HCT116 (cell line): ENCODE data around the gene DLG5. TPM values are rescaled to one million over a fixed set of nuclear protein-coding genes. Genes with fewer than 3 reads are reported as not detected.

Source experiments
- ATAC-seq: fragments of 200-7000 bp; cut with Tn5 transposase; 2 replicates; pipeline ENCODE4 v1.9.1; 2020; ENCODE audit warnings: mild to moderate bottlenecking, moderate library complexity
- BruUV-seq: library from RNA; stranded (reverse); fragments of 400-500 nt; replicated peaks from 2 replicates; lab custom pipeline; 2021; lab: Mats Ljungman, UMichigan
- CTCF ChIA-PET: fragments of 300-600 bp; sonication (Branson Sonifier 250); formaldehyde crosslinking; loops from one replicate; lab custom pipeline; 2021; ENCODE audit warnings: antibody characterized with exemption; lab: Charles Lee
- POLR2A ChIA-PET: fragments of 300-600, 350-600 bp; sonication (Branson Sonifier 250); formaldehyde crosslinking; loops from one replicate; lab custom pipeline; 2021; ENCODE audit warnings: antibody characterized with exemption; lab: Charles Lee
- RAD21 ChIA-PET, 2 experiments: fragments of 300-600 bp; sonication (Branson Sonifier 250); formaldehyde crosslinking; loops; one replicate each; lab custom pipeline; 2023; ENCODE audit warnings: low total read pairs in 2 of 2; ENCODE audit not compliant: uncharacterized antibody in 2 of 2, unreplicated experiment in 2 of 2, low non-redundant PET in 1 of 2; lab: Charles Lee
- DNase-seq: peaks from one replicate; pipeline ENCODE4 v3.0.0-alpha.2; 2010; ENCODE audit warnings: low read depth, low spot score
- H2AFZ ChIP-seq: fragments of 200-600 bp; shearing (Covaris generic), sonication (generic); 2 replicates; pipeline ENCODE4 v1.6.1; 2017; ENCODE audit warnings: low read depth, mixed run types, mixed read lengths, antibody characterized with exemption, low read length; ENCODE audit not compliant: poor library complexity, severe bottlenecking
- H3K27ac ChIP-seq: 2 replicates; pipeline ENCODE4 v1.5.1; 2012; ENCODE audit warnings: low read depth, low read length
- H3K27me3 ChIP-seq: fragments of 200-600 bp; sonication (generic); 2 replicates; pipeline ENCODE4 v1.6.1; 2016; ENCODE audit warnings: mixed run types, low read length, mixed read lengths; ENCODE audit not compliant: insufficient read depth
- H3K36me3 ChIP-seq, 2 experiments: fragments of 200-500 bp in 1 of 2; fragments of 200-600 bp in 1 of 2; sonication (Bioruptor generic) in 1 of 2; sonication (generic) in 1 of 2; 2 replicates each; pipeline versions ENCODE4 v1.5.1 to v1.6.1; 2014 to 2016; ENCODE audit warnings: low read length in 2 of 2, inconsistent platforms in 1 of 2, mixed read lengths in 1 of 2, mixed run types in 1 of 2; ENCODE audit not compliant: insufficient read depth in 2 of 2, control insufficient read depth in 1 of 2
- H3K4me1 ChIP-seq, 2 experiments: fragments of 200-600 bp in 1 of 2; sonication (generic) in 1 of 2; 2 replicates each; pipeline versions ENCODE4 v1.5.1 to v1.6.1; 2012 to 2017; ENCODE audit warnings: low read length in 2 of 2, inconsistent platforms in 1 of 2, mild to moderate bottlenecking in 1 of 2, mixed read lengths in 1 of 2, mixed run types in 1 of 2, moderate library complexity in 1 of 2; ENCODE audit not compliant: insufficient read depth in 2 of 2, control insufficient read depth in 1 of 2
- H3K4me2 ChIP-seq: fragments of 200-600 bp; sonication (generic); 2 replicates; pipeline ENCODE4 v1.6.1; 2017; ENCODE audit warnings: mixed run types, low read length, mixed read lengths
- H3K4me3 ChIP-seq, 2 experiments: fragments of 200-600 bp in 1 of 2; sonication (generic) in 1 of 2; replicated peaks in 1 of 2; 2 replicates each; pipeline ENCODE4 v1.5.1; 2011 to 2016; ENCODE audit warnings: low read length in 2 of 2, control low read depth in 1 of 2, low read depth in 1 of 2, mild to moderate bottlenecking in 1 of 2, mixed read lengths in 1 of 2, mixed run types in 1 of 2
- H3K79me2 ChIP-seq: fragments of 200-600 bp; sonication (generic); 2 replicates; pipeline ENCODE4 v1.6.1; 2017; ENCODE audit warnings: mild to moderate bottlenecking, mixed run types, low read length, moderate library complexity, mixed read lengths; ENCODE audit not compliant: insufficient read depth
- H3K9ac ChIP-seq: fragments of 200-600 bp; sonication (generic); 2 replicates; pipeline ENCODE4 v1.6.1; 2016; ENCODE audit warnings: low read length, mixed read lengths
- H3K9me2 ChIP-seq: fragments of 200-600 bp; sonication (generic), shearing (Covaris generic); 2 replicates; pipeline ENCODE4 v1.6.1; 2017; ENCODE audit warnings: mixed run types, mild to moderate bottlenecking, moderate library complexity; ENCODE audit not compliant: insufficient read depth
- H3K9me3 ChIP-seq, 2 experiments: fragments of 200-500 bp in 1 of 2; fragments of 200-600 bp in 1 of 2; sonication (Bioruptor generic) in 1 of 2; sonication (generic) in 1 of 2; 2 replicates each; pipeline ENCODE4 v1.6.1; 2014 to 2017; ENCODE audit warnings: low read length in 2 of 2, mixed read lengths in 2 of 2, inconsistent platforms in 1 of 2, low read depth in 1 of 2, mild to moderate bottlenecking in 1 of 2, mixed run types in 1 of 2, moderate library complexity in 1 of 2; ENCODE audit not compliant: control insufficient read depth in 1 of 2, insufficient read depth in 1 of 2
- H4K20me1 ChIP-seq: fragments of 200-600 bp; sonication (generic), shearing (Covaris generic); 2 replicates; pipeline ENCODE4 v1.6.1; 2017; ENCODE audit warnings: mixed run types, mild to moderate bottlenecking, moderate library complexity; ENCODE audit not compliant: insufficient read depth
- CBX3 ChIP-seq: IDR thresholded peaks from 2 replicates; pipeline ENCODE4 v1.6.1; 2012; ENCODE audit warnings: low read depth
- CEBPB ChIP-seq: IDR thresholded peaks from 2 replicates; pipeline ENCODE4 v1.6.1; 2012; ENCODE audit warnings: low read depth
- EGR1 ChIP-seq: IDR thresholded peaks from 2 replicates; pipeline ENCODE4 v1.6.1; 2012; ENCODE audit warnings: low read depth
- ELF1 ChIP-seq: IDR thresholded peaks from 2 replicates; pipeline ENCODE4 v1.6.1; 2012; ENCODE audit warnings: low read depth, borderline replicate concordance
- EZH2phosphoT487 ChIP-seq: fragments of 200-600 bp; IDR thresholded peaks from 2 replicates; pipeline ENCODE4 v1.6.1; 2018; ENCODE audit warnings: antibody characterized with exemption, borderline replicate concordance
- JUND ChIP-seq: IDR thresholded peaks from 2 replicates; pipeline ENCODE4 v1.6.1; 2012
- POLR2A ChIP-seq: IDR thresholded peaks from 2 replicates; pipeline ENCODE4 v1.7.0; 2011; ENCODE audit warnings: borderline replicate concordance; ENCODE audit not compliant: insufficient read depth, insufficient read length; ENCODE audit errors: extremely low read depth
- RAD21 ChIP-seq: IDR thresholded peaks from 2 replicates; pipeline ENCODE4 v1.6.1; 2012; ENCODE audit warnings: low read depth, mild to moderate bottlenecking
- SIN3A ChIP-seq: IDR thresholded peaks from 2 replicates; pipeline ENCODE4 v1.6.1; 2012; ENCODE audit warnings: low read depth
- SRF ChIP-seq: IDR thresholded peaks from 2 replicates; pipeline ENCODE4 v1.6.1; 2012; ENCODE audit warnings: low read depth
- YY1 ChIP-seq: IDR thresholded peaks from 2 replicates; pipeline ENCODE4 v1.6.1; 2011; ENCODE audit warnings: low read length, low read depth, moderate library complexity, mild to moderate bottlenecking; ENCODE audit not compliant: insufficient replicate concordance; ENCODE audit errors: extremely low read depth
- ZFX ChIP-seq: fragments of 450-650 bp; IDR thresholded peaks from 2 replicates; pipeline ENCODE4 v1.6.1; 2017
- intact Hi-C: fragments of 100-400 bp; cut with micrococcal nuclease; formaldehyde crosslinking; loops from 2 replicates; pipeline ENCODE4 v1.10.0; 2022
- total RNA-seq: library from RNA; stranded (reverse); gene quantifications from one replicate; pipeline ENCODE4 v1.2.1, GENCODE V29; 2021; ENCODE audit not compliant: unreplicated experiment
- TF ChIP-seq, protein P1 (sequence below): IDR thresholded peaks from 2 replicates; pipeline ENCODE4 v1.6.1; 2012; ENCODE audit warnings: low read depth
- TF ChIP-seq, protein P2 (sequence below), 3 experiments: fragments of 200-600 bp in 1 of 3; sonication (generic) in 1 of 3; IDR thresholded peaks in 2 of 3; conservative IDR thresholded peaks in 1 of 3; 2 replicates each; pipeline ENCODE4 v1.5.1; 2012 to 2017; ENCODE audit warnings: low read depth in 2 of 3, low read length in 2 of 3, antibody characterized with exemption in 1 of 3, borderline replicate concordance in 1 of 3, control low read depth in 1 of 3, mild to moderate bottlenecking in 1 of 3, mixed read lengths in 1 of 3, mixed run types in 1 of 3, moderate library complexity in 1 of 3; ENCODE audit not compliant: insufficient read depth in 1 of 3
- TF ChIP-seq, protein P3 (sequence below): IDR thresholded peaks from 2 replicates; pipeline ENCODE4 v1.6.1; 2012

DLG5 gene
- total RNA-seq, 1 experiment from 2014 or later: 44.8 TPM

DNA sequence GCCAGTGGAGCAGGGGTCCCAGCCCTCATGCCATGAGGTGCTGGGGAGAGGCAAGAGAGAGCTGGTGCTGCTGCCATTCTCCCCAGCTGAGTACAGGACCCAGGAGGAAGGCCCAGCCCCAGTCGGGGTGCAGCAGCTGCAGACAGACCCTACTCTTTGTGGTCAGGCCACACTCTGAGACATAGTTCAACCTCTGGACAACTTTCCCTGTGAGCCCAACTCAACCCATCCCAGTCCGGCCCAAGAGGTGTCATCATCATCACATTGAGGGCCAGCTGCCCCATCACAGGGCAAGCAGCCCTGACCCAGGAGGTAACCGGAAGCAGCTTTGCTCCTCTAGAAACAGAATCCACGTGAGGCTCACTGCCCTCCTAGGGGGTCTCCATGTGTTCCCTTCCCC, 155.1 kb downstream of the DLG5 start:
- H3K79me2 ChIP-seq: no peaks in the 10 kb centered on the region
- CTCF ChIA-PET: no interaction called here
- no TSS peak for BruUV-seq

More for the DNA sequence above, 155.1 kb downstream of the DLG5 start:
- no peaks in the 10 kb centered on the region for H3K9me2 ChIP-seq
- H3K4me3 ChIP-seq: no peak overlapping the region
- H3K9ac ChIP-seq: no peak overlapping the region
- no peak for ATAC-seq
- TF ChIP-seq ELF1 (no peak), EZH2phosphoT487 (no peak), YY1 (no peak), CEBPB (no peak), SRF (no peak), POLR2A (no peak), EGR1 (no peak), CBX3 (no peak), ZFX (no peak), SIN3A (no peak), JUND (no peak), RAD21 (no peak)
- TF ChIP-seq, protein P1, sequence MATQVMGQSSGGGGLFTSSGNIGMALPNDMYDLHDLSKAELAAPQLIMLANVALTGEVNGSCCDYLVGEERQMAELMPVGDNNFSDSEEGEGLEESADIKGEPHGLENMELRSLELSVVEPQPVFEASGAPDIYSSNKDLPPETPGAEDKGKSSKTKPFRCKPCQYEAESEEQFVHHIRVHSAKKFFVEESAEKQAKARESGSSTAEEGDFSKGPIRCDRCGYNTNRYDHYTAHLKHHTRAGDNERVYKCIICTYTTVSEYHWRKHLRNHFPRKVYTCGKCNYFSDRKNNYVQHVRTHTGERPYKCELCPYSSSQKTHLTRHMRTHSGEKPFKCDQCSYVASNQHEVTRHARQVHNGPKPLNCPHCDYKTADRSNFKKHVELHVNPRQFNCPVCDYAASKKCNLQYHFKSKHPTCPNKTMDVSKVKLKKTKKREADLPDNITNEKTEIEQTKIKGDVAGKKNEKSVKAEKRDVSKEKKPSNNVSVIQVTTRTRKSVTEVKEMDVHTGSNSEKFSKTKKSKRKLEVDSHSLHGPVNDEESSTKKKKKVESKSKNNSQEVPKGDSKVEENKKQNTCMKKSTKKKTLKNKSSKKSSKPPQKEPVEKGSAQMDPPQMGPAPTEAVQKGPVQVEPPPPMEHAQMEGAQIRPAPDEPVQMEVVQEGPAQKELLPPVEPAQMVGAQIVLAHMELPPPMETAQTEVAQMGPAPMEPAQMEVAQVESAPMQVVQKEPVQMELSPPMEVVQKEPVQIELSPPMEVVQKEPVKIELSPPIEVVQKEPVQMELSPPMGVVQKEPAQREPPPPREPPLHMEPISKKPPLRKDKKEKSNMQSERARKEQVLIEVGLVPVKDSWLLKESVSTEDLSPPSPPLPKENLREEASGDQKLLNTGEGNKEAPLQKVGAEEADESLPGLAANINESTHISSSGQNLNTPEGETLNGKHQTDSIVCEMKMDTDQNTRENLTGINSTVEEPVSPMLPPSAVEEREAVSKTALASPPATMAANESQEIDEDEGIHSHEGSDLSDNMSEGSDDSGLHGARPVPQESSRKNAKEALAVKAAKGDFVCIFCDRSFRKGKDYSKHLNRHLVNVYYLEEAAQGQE: no peak
- TF ChIP-seq, protein P2, sequence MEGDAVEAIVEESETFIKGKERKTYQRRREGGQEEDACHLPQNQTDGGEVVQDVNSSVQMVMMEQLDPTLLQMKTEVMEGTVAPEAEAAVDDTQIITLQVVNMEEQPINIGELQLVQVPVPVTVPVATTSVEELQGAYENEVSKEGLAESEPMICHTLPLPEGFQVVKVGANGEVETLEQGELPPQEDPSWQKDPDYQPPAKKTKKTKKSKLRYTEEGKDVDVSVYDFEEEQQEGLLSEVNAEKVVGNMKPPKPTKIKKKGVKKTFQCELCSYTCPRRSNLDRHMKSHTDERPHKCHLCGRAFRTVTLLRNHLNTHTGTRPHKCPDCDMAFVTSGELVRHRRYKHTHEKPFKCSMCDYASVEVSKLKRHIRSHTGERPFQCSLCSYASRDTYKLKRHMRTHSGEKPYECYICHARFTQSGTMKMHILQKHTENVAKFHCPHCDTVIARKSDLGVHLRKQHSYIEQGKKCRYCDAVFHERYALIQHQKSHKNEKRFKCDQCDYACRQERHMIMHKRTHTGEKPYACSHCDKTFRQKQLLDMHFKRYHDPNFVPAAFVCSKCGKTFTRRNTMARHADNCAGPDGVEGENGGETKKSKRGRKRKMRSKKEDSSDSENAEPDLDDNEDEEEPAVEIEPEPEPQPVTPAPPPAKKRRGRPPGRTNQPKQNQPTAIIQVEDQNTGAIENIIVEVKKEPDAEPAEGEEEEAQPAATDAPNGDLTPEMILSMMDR (IDR thresholded peaks at IDR 0.05 in 2 of 3, conservative IDR thresholded peaks at IDR 0.05 in 1 of 3; ENCODE audit: borderline replicate concordance in 1 of 3, insufficient read depth in 1 of 3, low read depth in 2 of 3, low read length in 2 of 3): no peak
- TF ChIP-seq, protein P3, sequence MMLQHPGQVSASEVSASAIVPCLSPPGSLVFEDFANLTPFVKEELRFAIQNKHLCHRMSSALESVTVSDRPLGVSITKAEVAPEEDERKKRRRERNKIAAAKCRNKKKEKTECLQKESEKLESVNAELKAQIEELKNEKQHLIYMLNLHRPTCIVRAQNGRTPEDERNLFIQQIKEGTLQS: no peak
- TF ChIP-seq, all 23 proteins: peak for 0
- Histone ChIP-seq H3K4me1 (no peaks in the 10 kb centered on the region), H3K4me2 (no peak overlapping the region), H3K27me3 (no peaks in the 10 kb centered on the region), H2AFZ (no peak overlapping the region), H3K36me3 (no peaks in the 10 kb centered on the region), H3K27ac (no peak overlapping the region), H3K9me3 (peaks cover 0 to 3% of the 10 kb centered on the region in 2 experiments; a peak in 1 of 4 replicates), H4K20me1 (no peaks in the 10 kb centered on the region)
- no peak for DNase-seq
- ChIA-PET RAD21 (no interaction called here), POLR2A (no interaction called here)
- intact Hi-C loops: no loop called here
